ENCODE measurements around the gene TRIP4. TPM values are rescaled to one million over a fixed set of nuclear protein-coding genes. Genes with fewer than 3 reads are reported as not detected.

TRIP4 gene
- total RNA-seq, 1 experiment from 2014 or later: 26.2 TPM

- BruUV-seq (replicated peaks): no TSS peak
- no peaks in the 10 kb centered on the region for H3K36me3 ChIP-seq (ENCODE audit: control insufficient read depth, insufficient read depth, low read length)
- POLR2A ChIA-PET: no interaction called here
- no peaks in the 10 kb centered on the region for H3K4me1 ChIP-seq
- DNase-seq: no peak
- H3K27me3 ChIP-seq (replicated peaks; ENCODE audit: control insufficient read depth, insufficient read depth, low read length): no peaks in the 10 kb centered on the region
- H3K4me1 Mint-ChIP-seq (ENCODE audit: low read depth, unreplicated experiment): no peaks in the 10 kb centered on the region
- H3K9me3 ChIP-seq: no peaks in the 10 kb centered on the region
- H3K9me3 Mint-ChIP-seq (ENCODE audit: unreplicated experiment): no peaks in the 10 kb centered on the region
- no peak overlapping the region for H3K4me3 Mint-ChIP-seq (ENCODE audit: unreplicated experiment)
- peaks cover 16% of the 10 kb centered on the region for H3K36me3 Mint-ChIP-seq (ENCODE audit: insufficient read depth, unreplicated experiment)
- H3K27me3 Mint-ChIP-seq (ENCODE audit: insufficient read depth, unreplicated experiment): no peaks in the 10 kb centered on the region
- H3K27ac Mint-ChIP-seq (ENCODE audit: unreplicated experiment): no peak overlapping the region
- CTCF ChIA-PET: no interaction called here
- TF ChIP-seq CTCF (IDR thresholded peaks at IDR 0.05; ENCODE audit: insufficient read depth in 1 of 2, low read depth in 1 of 2, low read length in 1 of 2, severe bottlenecking in 1 of 2, unreplicated experiment in 1 of 2): no peak
- intact Hi-C loops (cut with micrococcal nuclease; ENCODE audit: unreplicated experiment): no loop called here
- no peak overlapping the region for H3K4me3 ChIP-seq (ENCODE audit: low read depth, low read length)
Observed at GRCh38 chr15:64429448-64429847, 41.8 kb downstream of the TRIP4 start.

- TF ChIP-seq CTCF (IDR thresholded peaks at IDR 0.05; ENCODE audit: insufficient read depth in 1 of 2, low read depth in 1 of 2, low read length in 1 of 2, severe bottlenecking in 1 of 2, unreplicated experiment in 1 of 2): no peak
- no peak overlapping the region for H3K4me3 Mint-ChIP-seq (ENCODE audit: unreplicated experiment)
- no peaks in the 10 kb centered on the region for H3K9me3 ChIP-seq
- ChIA-PET CTCF (no interaction called here), POLR2A (no interaction called here)
- no peak overlapping the region for H3K4me3 ChIP-seq (ENCODE audit: low read depth, low read length)
- no peaks in the 10 kb centered on the region for H3K4me1 Mint-ChIP-seq (ENCODE audit: low read depth, unreplicated experiment)
- H3K27ac Mint-ChIP-seq (ENCODE audit: unreplicated experiment): no peak overlapping the region
- no TSS peak for BruUV-seq (replicated peaks)
- no peaks in the 10 kb centered on the region for H3K36me3 ChIP-seq (ENCODE audit: control insufficient read depth, insufficient read depth, low read length)
- H3K27me3 ChIP-seq (replicated peaks; ENCODE audit: control insufficient read depth, insufficient read depth, low read length): no peaks in the 10 kb centered on the region
- H3K9me3 Mint-ChIP-seq (ENCODE audit: unreplicated experiment): no peaks in the 10 kb centered on the region
- H3K4me1 ChIP-seq: no peaks in the 10 kb centered on the region
- H3K36me3 Mint-ChIP-seq (ENCODE audit: insufficient read depth, unreplicated experiment): peaks cover 9% of the 10 kb centered on the region
- H3K27me3 Mint-ChIP-seq (ENCODE audit: insufficient read depth, unreplicated experiment): no peaks in the 10 kb centered on the region
- DNase-seq: no peak
- intact Hi-C loops (cut with micrococcal nuclease; ENCODE audit: unreplicated experiment): no loop called here
Observed at GRCh38 chr15:64430000-64430735, 42.5 kb downstream of the TRIP4 start.

GRCh38 chr15:64437982-64438381, 50.3 kb downstream of the TRIP4 start:
- no peaks in the 10 kb centered on the region for H3K27me3 ChIP-seq (replicated peaks; ENCODE audit: control insufficient read depth, insufficient read depth, low read length)
- no peak overlapping the region for H3K4me3 ChIP-seq (ENCODE audit: low read depth, low read length)
- peaks cover 2% of the 10 kb centered on the region for H3K4me1 Mint-ChIP-seq (ENCODE audit: low read depth, unreplicated experiment)
- no peak overlapping the region for H3K4me3 Mint-ChIP-seq (ENCODE audit: unreplicated experiment)
- ChIA-PET POLR2A (no interaction called here), CTCF (no interaction called here)
- no peaks in the 10 kb centered on the region for H3K9me3 ChIP-seq
- no peaks in the 10 kb centered on the region for H3K27me3 Mint-ChIP-seq (ENCODE audit: insufficient read depth, unreplicated experiment)
- H3K4me1 ChIP-seq: 0 out of 2 replicates have a peak, but pooled peaks cover 1% of the 10 kb centered on the region
- BruUV-seq (replicated peaks): no TSS peak
- H3K9me3 Mint-ChIP-seq (ENCODE audit: unreplicated experiment): no peaks in the 10 kb centered on the region
- DNase-seq: no peak
- H3K36me3 ChIP-seq (ENCODE audit: control insufficient read depth, insufficient read depth, low read length): no peaks in the 10 kb centered on the region
- no peak overlapping the region for H3K27ac Mint-ChIP-seq (ENCODE audit: unreplicated experiment)
- intact Hi-C loops (cut with micrococcal nuclease; ENCODE audit: unreplicated experiment): no loop called here
- TF ChIP-seq CTCF (IDR thresholded peaks at IDR 0.05; ENCODE audit: insufficient read depth in 1 of 2, low read depth in 1 of 2, low read length in 1 of 2, severe bottlenecking in 1 of 2, unreplicated experiment in 1 of 2): no peak
- peaks cover 17% of the 10 kb centered on the region for H3K36me3 Mint-ChIP-seq (ENCODE audit: insufficient read depth, unreplicated experiment)
